H1 (cell line): ENCODE data around the gene SRPRB.

Experiments used
- CTCF ChIP-seq, 3 experiments: IDR thresholded peaks; 1 replicate in 2 of 3; 2 replicates in 1 of 3; pipeline versions ENCODE4 v1.5.1 to v1.6.1; 2011; ENCODE audit warnings: low read length in 3 of 3, mild to moderate bottlenecking in 3 of 3, inconsistent platforms in 2 of 3, low read depth in 1 of 3, moderate library complexity in 1 of 3; ENCODE audit not compliant: insufficient read depth in 1 of 3; ENCODE audit errors: control extremely low read depth in 1 of 3
- GABPA ChIP-seq: IDR thresholded peaks from 2 replicates; pipeline ENCODE4 v1.6.1; 2011; ENCODE audit warnings: mild to moderate bottlenecking, low read length, moderate library complexity, borderline replicate concordance; ENCODE audit not compliant: insufficient read depth
- PHF8 ChIP-seq: fragments of 200-600 bp; sonication (generic); conservative IDR thresholded peaks from 2 replicates; pipeline ENCODE4 v1.7.1; 2012; ENCODE audit warnings: low read depth, mild to moderate bottlenecking, inconsistent platforms, low read length, moderate library complexity
- RFX5 ChIP-seq: IDR thresholded peaks from 2 replicates; pipeline ENCODE4 v1.6.1; 2011; ENCODE audit warnings: low read depth, low read length, improper control_type of control experiment, borderline replicate concordance
- SIRT6 ChIP-seq: IDR thresholded peaks from one replicate; pipeline ENCODE4 v1.7.1; 2012; ENCODE audit warnings: low read length, inconsistent platforms
- TAF1 ChIP-seq: IDR thresholded peaks from 2 replicates; pipeline ENCODE4 v1.6.1; 2011; ENCODE audit warnings: mild to moderate bottlenecking, low read depth, low read length

- TF ChIP-seq TAF1 = no peak
- no peak for TF ChIP-seq PHF8
- no peak for TF ChIP-seq GABPA
- no peak for TF ChIP-seq CTCF (IDR thresholded peaks at IDR 0.05; ENCODE audit: control extremely low read depth in 1 of 3, insufficient read depth in 1 of 3, low read depth in 1 of 3, low read length in 3 of 3)
- no peak for TF ChIP-seq SIRT6
- no peak for TF ChIP-seq RFX5
Observed at GRCh38 chr3:133775835-133776234, 29.8 kb upstream of the SRPRB start.
